ENCODE results near the gene SPINK1.
"Not testable (repeated sequence)": the region's sequence is repeated elsewhere in the genome, so short reads cannot be mapped to it uniquely, and the experiment has no call there.

SPINK1 gene

GRCh38 chr5:147805030-147805454, 26.4 kb downstream of the SPINK1 start:
- DNase-seq (ENCODE audit: low spot score) (no peak), ATAC-seq (ENCODE audit: low read depth) (no peak; the same call in 2 of the 3 replicates)
- TF ChIP-seq, protein P1, sequence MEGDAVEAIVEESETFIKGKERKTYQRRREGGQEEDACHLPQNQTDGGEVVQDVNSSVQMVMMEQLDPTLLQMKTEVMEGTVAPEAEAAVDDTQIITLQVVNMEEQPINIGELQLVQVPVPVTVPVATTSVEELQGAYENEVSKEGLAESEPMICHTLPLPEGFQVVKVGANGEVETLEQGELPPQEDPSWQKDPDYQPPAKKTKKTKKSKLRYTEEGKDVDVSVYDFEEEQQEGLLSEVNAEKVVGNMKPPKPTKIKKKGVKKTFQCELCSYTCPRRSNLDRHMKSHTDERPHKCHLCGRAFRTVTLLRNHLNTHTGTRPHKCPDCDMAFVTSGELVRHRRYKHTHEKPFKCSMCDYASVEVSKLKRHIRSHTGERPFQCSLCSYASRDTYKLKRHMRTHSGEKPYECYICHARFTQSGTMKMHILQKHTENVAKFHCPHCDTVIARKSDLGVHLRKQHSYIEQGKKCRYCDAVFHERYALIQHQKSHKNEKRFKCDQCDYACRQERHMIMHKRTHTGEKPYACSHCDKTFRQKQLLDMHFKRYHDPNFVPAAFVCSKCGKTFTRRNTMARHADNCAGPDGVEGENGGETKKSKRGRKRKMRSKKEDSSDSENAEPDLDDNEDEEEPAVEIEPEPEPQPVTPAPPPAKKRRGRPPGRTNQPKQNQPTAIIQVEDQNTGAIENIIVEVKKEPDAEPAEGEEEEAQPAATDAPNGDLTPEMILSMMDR (IDR thresholded peaks at IDR 0.05; ENCODE audit: poor library complexity, severe bottlenecking), result no peak
- no peaks in the 10 kb centered on the region for H3K36me3 ChIP-seq (ENCODE audit: low read depth)
- peaks cover under 1% of the 10 kb centered on the region for H3K27me3 ChIP-seq (ENCODE audit: insufficient read depth, poor library complexity, severe bottlenecking)
- no peaks in the 10 kb centered on the region for H3K4me1 ChIP-seq (ENCODE audit: insufficient read depth, poor library complexity, severe bottlenecking)
- no peak overlapping the region for H3K4me3 ChIP-seq (ENCODE audit: severe bottlenecking)
- H3K27ac ChIP-seq (ENCODE audit: poor library complexity, severe bottlenecking), result no peak overlapping the region
- no peaks in the 10 kb centered on the region for H3K9me3 ChIP-seq (ENCODE audit: severe bottlenecking)

DNA sequence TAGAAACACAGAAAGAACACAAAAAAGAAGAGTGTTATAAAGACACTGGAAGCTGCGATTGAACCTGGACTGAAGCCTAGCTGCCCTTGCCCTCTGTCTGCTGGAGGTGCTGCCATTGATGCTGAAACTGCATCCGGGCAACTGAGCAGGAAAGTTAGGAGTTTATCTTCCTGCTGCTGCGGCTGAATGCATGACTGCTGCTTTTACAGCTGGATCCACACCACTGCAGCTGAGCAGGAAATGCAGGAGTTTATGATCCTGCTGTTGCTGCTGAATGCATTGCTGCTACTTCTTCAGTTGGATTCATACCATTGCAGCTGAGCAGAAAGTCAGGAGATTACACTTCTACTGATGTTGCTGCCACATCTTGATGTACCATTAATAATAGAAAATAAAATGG, 27.1 kb downstream of the SPINK1 start:
- ATAC-seq (ENCODE audit: low read depth) (no peak), DNase-seq (ENCODE audit: low spot score) (no peak)
- no peaks in the 10 kb centered on the region for H3K9me3 ChIP-seq (ENCODE audit: severe bottlenecking)
- H3K4me3 ChIP-seq (ENCODE audit: severe bottlenecking), result no peak overlapping the region
- peaks cover 3% of the 10 kb centered on the region for H3K27me3 ChIP-seq (ENCODE audit: insufficient read depth, poor library complexity, severe bottlenecking)
- no peaks in the 10 kb centered on the region for H3K4me1 ChIP-seq (ENCODE audit: insufficient read depth, poor library complexity, severe bottlenecking)
- TF ChIP-seq, protein P1 (IDR thresholded peaks at IDR 0.05; ENCODE audit: poor library complexity, severe bottlenecking), result no peak
- no peak overlapping the region for H3K27ac ChIP-seq (ENCODE audit: poor library complexity, severe bottlenecking)
- H3K36me3 ChIP-seq (ENCODE audit: low read depth), result no peaks in the 10 kb centered on the region

DNA sequence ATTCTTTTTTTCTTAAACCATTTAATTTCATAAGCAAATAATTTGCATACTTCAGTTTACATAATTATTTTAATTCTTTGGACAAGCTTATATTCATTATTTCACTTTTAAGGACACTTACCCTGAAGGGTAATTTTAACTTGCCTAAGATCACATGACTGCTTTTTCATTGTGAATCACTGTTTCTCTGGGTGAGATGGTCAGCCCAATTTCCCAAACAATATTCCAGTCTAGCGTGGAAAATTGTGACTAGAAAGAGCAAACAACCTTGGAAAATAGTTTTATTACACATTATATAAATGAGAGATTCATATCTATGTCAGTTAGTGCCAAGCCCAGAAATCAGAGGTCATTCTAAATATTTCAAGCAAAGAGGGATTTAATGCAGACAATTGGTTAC, 27.5 kb downstream of the SPINK1 start:
- ATAC-seq (ENCODE audit: low read depth) (no peak), DNase-seq (ENCODE audit: low spot score) (no peak)
- TF ChIP-seq, protein P1 (IDR thresholded peaks at IDR 0.05; ENCODE audit: poor library complexity, severe bottlenecking), result no peak
- peaks cover 3% of the 10 kb centered on the region for H3K27me3 ChIP-seq (ENCODE audit: insufficient read depth, poor library complexity, severe bottlenecking)
- no peaks in the 10 kb centered on the region for H3K4me1 ChIP-seq (ENCODE audit: insufficient read depth, poor library complexity, severe bottlenecking)
- H3K36me3 ChIP-seq (ENCODE audit: low read depth), result no peaks in the 10 kb centered on the region
- no peaks in the 10 kb centered on the region for H3K9me3 ChIP-seq (ENCODE audit: severe bottlenecking)
- no peak overlapping the region for H3K27ac ChIP-seq (ENCODE audit: poor library complexity, severe bottlenecking)
- no peak overlapping the region for H3K4me3 ChIP-seq (ENCODE audit: severe bottlenecking)

DNA sequence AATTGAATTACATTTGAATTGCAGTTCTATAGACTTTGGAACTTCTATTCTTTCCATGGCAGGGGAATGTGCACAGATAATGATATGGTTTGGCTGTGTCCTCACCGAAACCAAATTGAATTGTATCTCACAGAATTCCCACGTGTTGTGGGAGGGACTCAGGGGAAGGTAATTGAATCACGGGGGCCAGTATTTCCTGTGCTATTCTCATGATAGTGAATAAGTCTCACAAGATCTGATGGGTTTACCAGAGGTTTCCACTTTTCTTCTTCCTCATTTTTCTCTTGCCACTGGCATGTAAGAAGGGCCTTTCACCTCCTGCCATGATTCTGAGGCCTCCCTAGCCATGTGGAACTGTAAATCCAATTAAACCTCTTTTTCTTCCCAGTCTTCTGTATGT, 28.3 kb downstream of the SPINK1 start:
- H3K27ac ChIP-seq (ENCODE audit: poor library complexity, severe bottlenecking); H3K4me1 ChIP-seq (ENCODE audit: insufficient read depth, poor library complexity, severe bottlenecking); H3K27me3 ChIP-seq (ENCODE audit: insufficient read depth, poor library complexity, severe bottlenecking); H3K36me3 ChIP-seq (ENCODE audit: low read depth); H3K9me3 ChIP-seq (ENCODE audit: severe bottlenecking); ATAC-seq (ENCODE audit: low read depth); DNase-seq (ENCODE audit: low spot score); H3K4me3 ChIP-seq (ENCODE audit: severe bottlenecking): not testable (repeated sequence)

DNA sequence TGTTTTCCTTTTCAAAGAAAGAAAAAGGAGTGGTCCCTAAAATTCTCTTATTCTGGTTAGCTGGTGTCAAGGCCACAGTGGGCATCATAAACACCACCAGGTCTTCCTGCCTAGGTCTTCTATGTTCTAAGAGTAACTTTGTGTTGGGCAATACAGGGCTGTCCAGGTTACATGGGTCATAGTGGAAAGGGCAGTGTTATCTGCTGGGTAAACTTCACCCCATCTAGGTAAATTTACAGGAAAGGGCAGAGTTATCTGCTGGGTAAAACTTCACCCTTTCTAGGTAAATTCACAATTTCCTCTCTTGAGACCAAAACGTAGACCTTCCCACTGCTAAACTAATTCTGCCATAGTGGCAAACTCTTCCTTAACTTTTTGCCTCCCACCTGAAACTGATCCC, 30.0 kb downstream of the SPINK1 start:
- TF ChIP-seq, protein P1 (IDR thresholded peaks at IDR 0.05; ENCODE audit: poor library complexity, severe bottlenecking), result no peak
- H3K4me3 ChIP-seq (ENCODE audit: severe bottlenecking), result no peak overlapping the region
- H3K36me3 ChIP-seq (ENCODE audit: low read depth), result no peaks in the 10 kb centered on the region
- H3K9me3 ChIP-seq (ENCODE audit: severe bottlenecking), result no peaks in the 10 kb centered on the region
- DNase-seq (ENCODE audit: low spot score) (no peak), ATAC-seq (ENCODE audit: low read depth) (no peak)
- H3K4me1 ChIP-seq (ENCODE audit: insufficient read depth, poor library complexity, severe bottlenecking), result peaks cover 3% of the 10 kb centered on the region
- H3K27me3 ChIP-seq (ENCODE audit: insufficient read depth, poor library complexity, severe bottlenecking), result peaks cover 3% of the 10 kb centered on the region
- H3K27ac ChIP-seq (ENCODE audit: poor library complexity, severe bottlenecking), result no peak overlapping the region
